IMR-90 (cell line): ENCODE measurements around the gene SGK1. TPM values are rescaled to one million over a fixed set of nuclear protein-coding genes. Genes with fewer than 3 reads are reported as not detected.

Experiments used
- ATAC-seq: fragments of 200-7000 bp; cut with Tn5 transposase; 2 replicates; pipeline ENCODE4 v1.9.1; 2020; ENCODE audit warnings: low read depth, mild to moderate bottlenecking, moderate library complexity
- BruUV-seq: library from RNA; stranded (reverse); fragments of 400-500 nt; replicated peaks from 2 replicates; lab custom pipeline; 2021; lab: Mats Ljungman, UMichigan
- CTCF ChIA-PET: fragments of 300-600 bp; formaldehyde crosslinking; extraction: SDS; loops from one replicate; lab custom pipeline; 2021; ENCODE audit warnings: antibody characterized with exemption; lab: Yijun Ruan, JAX
- POLR2A ChIA-PET: fragments of 300-600 bp; sonication (Branson Sonifier 250); formaldehyde crosslinking; loops from one replicate; lab custom pipeline; 2022; ENCODE audit warnings: antibody characterized with exemption; ENCODE audit not compliant: unreplicated experiment; lab: Charles Lee
- DNase-seq: peaks from one replicate; pipeline ENCODE4 v3.0.0; 2013
- H2AFZ ChIP-seq: replicated peaks from 2 replicates; pipeline ENCODE3; 2013; ENCODE audit warnings: low read length, mild to moderate bottlenecking; ENCODE audit not compliant: poor library complexity
- H2AK5ac ChIP-seq: 2 replicates; pipeline ENCODE4 v1.6.1; 2013; ENCODE audit warnings: low read depth, low read length, inconsistent platforms
- H2AK9ac ChIP-seq: replicated peaks from 2 replicates; pipeline ENCODE3; 2013; ENCODE audit warnings: mild to moderate bottlenecking, low read depth, low read length, moderate library complexity; ENCODE audit not compliant: poor library complexity
- H2BK120ac ChIP-seq: 2 replicates; pipeline ENCODE4 v1.6.1; 2013; ENCODE audit warnings: low read depth, low read length, inconsistent platforms
- H2BK15ac ChIP-seq: 3 replicates; pipeline ENCODE4 v1.6.1; 2013; ENCODE audit warnings: low read depth, low read length, inconsistent platforms
- H2BK20ac ChIP-seq: 2 replicates; pipeline ENCODE4 v1.6.1; 2013; ENCODE audit warnings: low read depth, mild to moderate bottlenecking, inconsistent platforms, low read length, moderate library complexity
- H2BK5ac ChIP-seq: 2 replicates; pipeline ENCODE4 v1.6.1; 2013; ENCODE audit warnings: mild to moderate bottlenecking, low read depth, low read length, inconsistent platforms; ENCODE audit not compliant: poor library complexity, severe bottlenecking
- H3K14ac ChIP-seq: replicated peaks from 2 replicates; pipeline ENCODE4 v1.6.1; 2013; ENCODE audit warnings: low read depth, low read length, inconsistent platforms
- H3K18ac ChIP-seq: 2 replicates; pipeline ENCODE4 v1.6.1; 2013; ENCODE audit warnings: low read depth, low read length, control low read depth
- H3K23ac ChIP-seq: 2 replicates; pipeline ENCODE4 v1.6.1; 2013; ENCODE audit warnings: low read depth, low read length, inconsistent platforms
- H3K27ac ChIP-seq: 2 replicates; pipeline ENCODE4 v1.5.1; 2013; ENCODE audit warnings: mild to moderate bottlenecking, control low read depth, low read length; ENCODE audit not compliant: insufficient read depth
- H3K27me3 ChIP-seq: 2 replicates; pipeline ENCODE4 v1.6.1; 2013; ENCODE audit warnings: low read length; ENCODE audit not compliant: control insufficient read depth, insufficient read depth
- H3K36me3 ChIP-seq: 2 replicates; pipeline ENCODE4 v1.6.1; 2013; ENCODE audit warnings: low read length, mixed read lengths; ENCODE audit not compliant: control insufficient read depth, insufficient read depth
- H3K4ac ChIP-seq: 2 replicates; pipeline ENCODE4 v1.6.1; 2013; ENCODE audit warnings: low read depth, low read length, inconsistent platforms
- H3K4me1 ChIP-seq: 2 replicates; pipeline ENCODE4 v1.6.1; 2013; ENCODE audit warnings: low read length, mixed read lengths; ENCODE audit not compliant: control insufficient read depth, insufficient read depth
- H3K4me2 ChIP-seq: 2 replicates; pipeline ENCODE4 v1.6.1; 2013; ENCODE audit warnings: low read depth, mild to moderate bottlenecking, control low read depth, low read length, moderate library complexity
- H3K4me3 ChIP-seq: 2 replicates; pipeline ENCODE4 v1.5.1; 2013; ENCODE audit warnings: low read depth, mild to moderate bottlenecking, control low read depth, low read length, moderate library complexity; ENCODE audit not compliant: insufficient read depth
- H3K56ac ChIP-seq: 2 replicates; pipeline ENCODE4 v1.6.1; 2013; ENCODE audit warnings: low read length, inconsistent platforms; ENCODE audit not compliant: insufficient read depth; ENCODE audit errors: extremely low read depth
- H3K79me1 ChIP-seq, 2 experiments: 2 replicates each; pipeline ENCODE4 v1.6.1; 2013; ENCODE audit warnings: low read length in 2 of 2, inconsistent platforms in 1 of 2, low read depth in 1 of 2
- H3K9ac ChIP-seq: 2 replicates; pipeline ENCODE4 v1.6.1; 2013; ENCODE audit warnings: low read depth, low read length, control low read depth
- H3K9me1 ChIP-seq: 2 replicates; pipeline ENCODE4 v1.6.1; 2013; ENCODE audit warnings: low read length, inconsistent platforms; ENCODE audit not compliant: insufficient read depth
- H3K9me3 ChIP-seq: 2 replicates; pipeline ENCODE4 v1.6.1; 2013; ENCODE audit warnings: low read length; ENCODE audit not compliant: control insufficient read depth, insufficient read depth
- H4K20me1 ChIP-seq: 2 replicates; pipeline ENCODE4 v1.6.1; 2013; ENCODE audit warnings: low read length, inconsistent platforms; ENCODE audit not compliant: insufficient read depth
- H4K5ac ChIP-seq: 2 replicates; pipeline ENCODE4 v1.6.1; 2013; ENCODE audit warnings: mild to moderate bottlenecking, low read depth, low read length, control low read depth
- H4K8ac ChIP-seq, 2 experiments: 2 replicates each; pipeline ENCODE4 v1.6.1; 2013; ENCODE audit warnings: low read depth in 2 of 2, low read length in 2 of 2, control low read depth in 1 of 2, inconsistent platforms in 1 of 2
- H4K91ac ChIP-seq: 2 replicates; pipeline ENCODE4 v1.6.1; 2013; ENCODE audit warnings: low read depth, low read length, inconsistent platforms; ENCODE audit not compliant: insufficient read depth
- CEBPB ChIP-seq: IDR thresholded peaks from 2 replicates; pipeline ENCODE4 v1.6.1; 2012; ENCODE audit warnings: low read depth, low read length, improper control_type of control experiment
- CHD1 ChIP-seq: IDR thresholded peaks from 2 replicates; pipeline ENCODE4 v1.6.1; 2012; ENCODE audit warnings: low read depth, low read length, improper control_type of control experiment
- ELK1 ChIP-seq: fragments of 150-350 bp; IDR thresholded peaks from 2 replicates; pipeline ENCODE4 v1.6.1; 2016; ENCODE audit warnings: low read depth, mild to moderate bottlenecking, low read length, moderate library complexity, borderline replicate concordance
- FOS ChIP-seq: fragments of 150-350 bp; IDR thresholded peaks from 2 replicates; pipeline ENCODE4 v1.6.1; 2016; ENCODE audit warnings: low read depth, low read length
- MAFK ChIP-seq: IDR thresholded peaks from 2 replicates; pipeline ENCODE4 v1.6.1; 2012; ENCODE audit warnings: low read depth, low read length, improper control_type of control experiment
- MAZ ChIP-seq: IDR thresholded peaks from 2 replicates; pipeline ENCODE4 v1.6.1; 2012; ENCODE audit warnings: low read depth, mild to moderate bottlenecking, low read length, improper control_type of control experiment, moderate library complexity, borderline replicate concordance
- MXI1 ChIP-seq: IDR thresholded peaks from 2 replicates; pipeline ENCODE4 v1.6.1; 2012; ENCODE audit warnings: low read depth, mild to moderate bottlenecking, low read length, moderate library complexity, borderline replicate concordance
- RCOR1 ChIP-seq: IDR thresholded peaks from 2 replicates; pipeline ENCODE4 v1.6.1; 2012; ENCODE audit warnings: mild to moderate bottlenecking, low read length, improper control_type of control experiment; ENCODE audit not compliant: insufficient replicate concordance
- RFX5 ChIP-seq: IDR thresholded peaks from 2 replicates; pipeline ENCODE4 v1.8.0; 2012; ENCODE audit warnings: low read depth, mild to moderate bottlenecking, low read length, moderate library complexity
- SMC3 ChIP-seq: fragments of 150-350 bp; IDR thresholded peaks from 2 replicates; pipeline ENCODE4 v1.6.1; 2016; ENCODE audit warnings: low read depth, mild to moderate bottlenecking, antibody characterized with exemption, low read length, moderate library complexity
- WGBS, 2 experiments: methylation state at CpG; one replicate each; pipeline versions ENCODE4 v1.1.5 to v1.1.7; 2013; ENCODE audit warnings: missing lambda C conversion rate in 2 of 2; ENCODE audit not compliant: insufficient read length in 1 of 2; ENCODE audit errors: extremely low coverage in 2 of 2; 5-methylcytosine and 5-hydroxymethylcytosine counted together
- dilution Hi-C: fragments of 300-500 bp; cut with HindIII; formaldehyde crosslinking; loops from one replicate; pipeline ENCODE4 v1.14.3; 2018; ENCODE audit warnings: low sequenced_read_pairs; ENCODE audit not compliant: unreplicated experiment
- in situ Hi-C: fragments of 300-500 bp; cut with MboI; formaldehyde crosslinking; loops from 3 replicates; pipeline ENCODE4 v1.14.3; 2019; ENCODE audit warnings: low sequenced_read_pairs, inconsistent platforms, mixed read lengths
- intact Hi-C: fragments of 100-400 bp; cut with micrococcal nuclease; formaldehyde crosslinking; loops from 2 replicates; pipeline ENCODE4 v1.10.0; 2022
- polyA plus RNA-seq, 3 experiments: library from polyadenylated mRNA; depleted of rRNA; stranded (reverse); fragments of >200 nt; gene quantifications; 2 replicates each; pipeline ENCODE4 v1.2.3, GENCODE V29; 2012; ENCODE audit warnings: low replicate concordance in 1 of 3
- total RNA-seq: library from RNA; depleted of rRNA; stranded (reverse); fragments of >200 nt; gene quantifications from 2 replicates; pipeline ENCODE4 v1.2.3, GENCODE V29; 2012

The SGK1 gene
- total and polyA plus RNA-seq, 2 of the 4 experiments (the other 2 are of a cell fraction), result 121 to 255 TPM

DNA sequence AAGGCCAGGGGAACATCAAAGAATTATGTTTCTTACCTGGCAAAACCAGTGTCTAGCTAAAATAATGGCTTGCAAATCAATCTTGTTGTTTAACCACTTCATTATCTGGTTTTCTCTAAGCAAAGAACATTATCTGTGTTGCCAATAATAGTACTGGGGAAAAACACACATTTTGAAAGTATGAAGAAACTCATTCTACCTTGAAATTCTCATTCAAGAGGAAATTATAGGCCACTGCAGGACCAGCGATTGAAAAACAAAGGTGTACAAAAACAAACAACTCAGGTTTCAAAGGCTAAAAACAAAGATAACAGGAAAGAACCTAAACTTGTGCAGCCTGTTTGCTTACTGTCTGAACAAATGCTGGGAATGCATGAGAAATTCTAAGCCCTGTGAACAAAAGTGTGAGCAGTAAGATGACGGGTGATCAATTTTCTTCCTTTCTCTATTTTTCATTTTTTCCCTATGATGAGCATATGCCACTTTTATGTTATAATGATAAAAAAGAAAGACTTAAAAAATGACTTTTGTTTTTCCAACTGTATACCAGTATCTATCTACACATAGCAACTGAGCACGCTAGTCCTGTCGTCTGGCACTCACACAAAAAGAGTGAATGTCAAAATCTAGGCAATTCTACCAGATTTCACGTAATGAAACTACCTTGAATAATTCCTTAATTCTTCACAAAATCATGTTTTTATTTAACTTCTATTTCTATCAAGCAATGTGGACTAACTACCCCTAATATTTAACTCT is 117.9 kb downstream of the SGK1 start:
- Histone ChIP-seq H3K9me1 (no peaks in the 10 kb centered on the region), H3K56ac (no peak overlapping the region), H4K20me1 (no peaks in the 10 kb centered on the region), H2AK9ac (no peak overlapping the region), H3K27ac (no peak overlapping the region), H4K8ac (no peak overlapping the region), H3K9me3 (no peaks in the 10 kb centered on the region; the same call in 1 of the 2 replicates), H3K36me3 (no peaks in the 10 kb centered on the region), H2BK15ac (no peak overlapping the region), H4K91ac (no peak overlapping the region), H2BK20ac (no peak overlapping the region), H2BK5ac (no peak overlapping the region), H2AK5ac (no peak overlapping the region), H3K4ac (no peak overlapping the region), H2BK120ac (no peak overlapping the region), H3K4me1 (no peaks in the 10 kb centered on the region), H4K5ac (no peak overlapping the region), H3K27me3 (no peaks in the 10 kb centered on the region), H3K79me1 (no peaks in the 10 kb centered on the region), H3K9ac (no peak overlapping the region), H3K4me3 (no peak overlapping the region), H2AFZ (no peak overlapping the region), H3K18ac (no peak overlapping the region), H3K14ac (no peak overlapping the region), H3K23ac (no peak overlapping the region), H3K4me2 (no peak overlapping the region)
- intact Hi-C loops, result no loop called here
- in situ Hi-C loops, result no loop called here
- BruUV-seq, result no TSS peak
- dilution Hi-C loops, result no loop called here
- POLR2A ChIA-PET, result no interaction called here
- TF ChIP-seq CHD1, result no peak
- TF ChIP-seq ELK1, result no peak
- no peak for TF ChIP-seq MXI1
- no peak for TF ChIP-seq FOS
- TF ChIP-seq SMC3, result no peak
- no peak for TF ChIP-seq CEBPB
- no peak for TF ChIP-seq RCOR1
- no peak for TF ChIP-seq RFX5
- no peak for TF ChIP-seq MAFK
- no peak for TF ChIP-seq MAZ
- CTCF ChIA-PET, result no interaction called here
- DNase-seq, result no peak
- 94% methylated on average over 3 of the region's 5 CpGs; no CpG with 5 or more reads in 1 of the 2 experiments for WGBS, 2 experiments
- no peak for ATAC-seq
